Esophagus mucosa (tissue), 1 donor: ENCODE results near the gene DNAJC13. TPM values are rescaled to one million over a fixed set of nuclear protein-coding genes. Genes with fewer than 3 reads are reported as not detected.
A peak's percentile ranks its signal among the peaks of the same experiment; 100 is the strongest.
"Not testable (repeated sequence)": the region's sequence is repeated elsewhere in the genome, so short reads cannot be mapped to it uniquely, and the experiment has no call there.

Source experiments
- ATAC-seq: fragments of 200-7000 bp; cut with Tn5 transposase; one replicate; pipeline ENCODE4 v1.9.1; 2020
- total RNA-seq: library from RNA; stranded (reverse); gene quantifications from one replicate; pipeline ENCODE4 v1.2.4, GENCODE V29; 2023
- donor health status: DM: yes; HTN: yes; CAD: no.

Gene DNAJC13
- total RNA-seq: 22.8 TPM

DNA sequence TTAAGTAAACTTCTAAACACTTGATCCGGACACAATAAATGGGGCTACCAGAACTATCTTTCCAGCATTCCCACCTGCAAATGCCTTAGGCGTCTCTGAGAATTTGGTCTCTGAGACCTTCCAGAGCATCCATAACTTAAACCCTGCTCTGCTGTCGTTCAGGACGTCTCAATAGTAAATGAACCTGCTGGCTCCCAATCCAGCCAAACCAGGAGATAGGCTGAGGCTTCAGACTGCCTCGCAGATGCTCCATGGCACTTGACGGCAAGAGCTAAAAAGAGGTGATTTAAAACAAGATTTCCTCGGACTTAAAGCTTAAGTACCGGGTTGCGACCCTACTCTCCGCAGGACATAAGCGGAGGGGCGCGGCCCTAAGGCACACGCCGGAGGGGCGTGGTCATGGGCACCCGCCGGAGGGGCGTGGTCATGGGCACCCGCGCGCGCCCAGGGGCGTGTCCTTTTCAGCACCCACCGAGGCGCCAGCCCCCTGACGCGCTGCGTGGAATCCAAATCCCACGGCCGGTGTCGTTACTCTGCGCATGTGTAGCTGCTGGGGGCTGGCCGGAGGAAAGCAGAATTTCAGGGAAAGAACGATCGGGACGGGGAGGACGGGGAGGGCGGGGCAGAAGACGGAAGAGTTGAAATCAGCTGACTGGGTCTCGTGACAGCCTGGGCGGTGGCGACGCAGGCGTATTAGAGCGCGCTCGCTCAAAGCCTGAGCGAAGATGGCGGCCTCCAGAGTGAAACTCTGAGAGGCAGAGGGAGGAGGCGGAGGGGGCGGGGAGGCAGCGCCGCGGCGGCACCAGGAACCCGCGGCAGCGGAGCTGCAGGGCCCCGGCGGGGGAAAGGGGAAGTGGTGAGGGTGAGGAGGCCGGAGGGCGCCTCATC is at the start of gene DNAJC13:
Gene DNAJC13 (plus strand): TSS at position 696 of the 888 bp plus-strand sequence. CDS start 17,049 bp downstream, outside the sequence.
- peak; percentile 97 for ATAC-seq

GRCh38 chr3:132368515-132368914 is 48.8 kb upstream of the DNAJC13 start:
- ATAC-seq: no peak

- ATAC-seq: no peak
Measured at GRCh38 chr3:132368962-132369361, 48.3 kb upstream of the DNAJC13 start.

DNA sequence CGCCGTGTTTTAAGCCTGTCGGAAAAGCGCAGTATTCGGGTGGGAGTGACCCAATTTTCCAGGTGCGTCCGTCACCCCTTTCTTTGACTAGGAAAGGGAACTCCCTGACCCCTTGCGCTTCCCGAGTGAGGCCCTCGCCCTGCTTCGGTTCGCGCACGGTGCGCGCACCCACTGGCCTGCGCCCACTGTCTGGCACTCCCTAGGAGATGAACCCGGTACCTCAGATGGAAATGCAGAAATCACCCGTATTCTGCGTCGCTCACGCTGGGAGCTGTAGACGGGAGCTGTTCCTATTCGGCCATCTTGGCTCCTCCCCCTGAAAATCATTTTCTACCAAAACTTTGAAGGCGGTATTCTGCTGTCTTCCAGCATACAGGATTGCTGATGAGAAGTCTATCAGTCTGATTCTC is 40.4 kb upstream of the DNAJC13 start:
- not testable (repeated sequence) for ATAC-seq

DNA sequence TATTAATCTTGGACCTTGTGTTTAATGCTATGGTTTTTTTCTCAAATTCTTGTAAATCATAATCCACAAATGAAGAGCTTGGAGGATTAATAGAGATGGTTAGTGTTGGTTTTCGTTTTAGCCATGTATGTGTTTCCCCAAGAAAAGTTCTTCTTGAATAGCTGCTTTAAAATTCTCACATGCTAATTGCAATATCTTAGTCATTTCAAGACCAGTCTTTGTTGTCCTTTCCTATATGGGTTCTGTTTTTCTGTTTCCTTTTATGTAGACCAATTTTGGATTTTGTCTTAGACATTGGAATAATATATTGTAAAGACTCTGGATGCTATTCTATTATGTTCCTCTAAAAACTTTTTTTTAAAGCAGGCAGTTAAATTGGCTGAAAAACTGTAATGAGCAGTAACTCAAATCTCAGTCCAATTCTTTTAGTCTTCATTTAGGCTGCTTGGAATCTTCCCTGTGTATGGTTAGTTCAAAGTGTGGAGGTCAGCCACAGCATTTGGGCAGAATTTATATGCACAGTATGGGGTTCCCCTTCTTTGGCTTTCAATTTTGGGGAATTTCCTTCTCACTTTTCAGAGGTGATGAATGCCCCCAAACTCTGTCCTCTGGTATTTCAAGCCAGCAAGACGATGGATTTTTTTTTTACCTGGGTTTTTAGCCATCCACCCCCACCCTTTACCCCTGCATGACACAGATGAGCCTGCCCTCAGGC is 39.1 kb upstream of the DNAJC13 start:
- no peak for ATAC-seq

DNA sequence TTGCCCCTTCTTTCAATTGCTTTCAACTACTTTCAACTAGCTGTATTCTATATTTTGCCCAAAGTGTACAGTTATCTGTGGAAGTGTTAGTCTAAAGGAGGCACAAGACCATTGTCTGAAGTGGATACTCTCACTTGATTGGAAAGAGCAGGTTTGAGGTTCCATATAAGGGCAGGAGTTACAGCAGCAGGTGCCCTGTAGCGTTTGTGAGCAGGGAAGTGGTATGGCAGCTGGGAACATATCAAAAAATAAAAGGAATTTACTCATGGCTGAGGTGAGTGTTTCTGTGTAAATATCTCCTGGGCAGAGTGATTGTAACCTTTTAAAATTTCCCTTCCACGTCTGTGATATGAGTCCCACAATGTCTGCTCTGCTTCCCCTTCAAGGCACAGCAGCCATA is 38.5 kb upstream of the DNAJC13 start:
- no peak for ATAC-seq

DNA sequence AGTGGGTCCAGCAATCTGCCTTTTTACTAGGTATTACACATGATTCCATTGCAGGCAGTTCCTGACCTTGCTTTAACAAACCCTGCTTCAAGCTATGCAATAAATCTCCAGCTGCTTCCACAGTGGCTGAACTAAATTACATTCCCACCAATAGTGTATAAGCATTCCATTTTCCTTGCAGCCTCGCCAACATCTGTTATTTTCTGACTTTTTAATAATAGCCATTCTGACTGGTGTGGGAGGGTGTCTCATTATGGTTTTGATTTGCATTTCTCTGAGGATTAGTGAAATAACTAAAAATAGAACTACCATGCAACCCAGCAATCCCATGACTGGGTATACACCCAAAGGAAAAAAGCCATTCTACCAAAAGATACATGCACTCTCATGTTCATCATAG is 36.4 kb upstream of the DNAJC13 start:
- no peak for ATAC-seq

DNA sequence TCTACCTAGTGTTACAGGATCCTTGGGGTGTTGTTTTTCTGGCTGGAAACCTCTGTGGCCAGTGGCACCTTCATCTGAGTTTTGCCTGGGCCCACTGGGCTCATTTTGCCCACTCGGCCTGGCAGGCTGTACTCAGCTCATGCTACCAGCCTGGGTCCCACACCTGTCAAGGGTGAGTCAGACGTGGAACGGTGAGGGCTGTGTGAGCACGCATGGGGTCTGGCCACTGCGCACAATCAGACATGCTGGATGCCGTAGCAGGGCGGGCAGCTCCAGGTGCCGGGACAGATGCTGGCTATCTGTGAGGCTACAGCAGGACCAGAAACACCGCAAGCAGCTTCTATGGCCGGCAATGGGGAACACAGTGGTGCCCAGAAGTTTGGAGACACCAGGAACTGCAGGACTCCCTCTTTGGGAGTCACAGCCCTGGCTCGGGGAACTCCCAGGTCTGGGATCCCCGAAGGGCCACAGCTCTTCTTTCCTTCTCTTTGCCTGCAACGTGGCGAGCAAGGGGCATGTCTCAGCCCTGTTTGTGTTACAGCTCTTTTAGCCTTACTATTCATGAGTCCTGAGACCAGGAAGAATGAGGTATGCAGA is 35.9 kb upstream of the DNAJC13 start:
- no peak for ATAC-seq

DNA sequence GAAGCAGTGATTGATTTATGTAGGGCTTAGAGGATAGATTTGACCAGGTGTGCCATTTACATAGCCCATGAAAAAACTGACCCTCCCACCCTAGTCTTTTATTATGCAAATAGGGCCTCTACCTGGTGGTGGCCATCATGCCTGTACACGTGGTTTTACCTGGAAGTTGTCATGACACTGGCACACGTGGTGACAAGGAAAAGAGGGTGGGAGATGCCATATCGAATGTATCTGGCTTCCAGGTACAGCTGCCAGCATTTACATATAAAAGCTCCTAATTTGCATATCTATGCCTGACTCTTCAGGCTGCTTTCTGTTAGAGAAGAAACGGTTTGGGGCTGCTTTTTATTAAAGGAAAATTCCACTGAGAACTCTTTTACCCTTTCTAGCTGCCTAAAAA is 35.0 kb upstream of the DNAJC13 start:
- no peak for ATAC-seq

DNA sequence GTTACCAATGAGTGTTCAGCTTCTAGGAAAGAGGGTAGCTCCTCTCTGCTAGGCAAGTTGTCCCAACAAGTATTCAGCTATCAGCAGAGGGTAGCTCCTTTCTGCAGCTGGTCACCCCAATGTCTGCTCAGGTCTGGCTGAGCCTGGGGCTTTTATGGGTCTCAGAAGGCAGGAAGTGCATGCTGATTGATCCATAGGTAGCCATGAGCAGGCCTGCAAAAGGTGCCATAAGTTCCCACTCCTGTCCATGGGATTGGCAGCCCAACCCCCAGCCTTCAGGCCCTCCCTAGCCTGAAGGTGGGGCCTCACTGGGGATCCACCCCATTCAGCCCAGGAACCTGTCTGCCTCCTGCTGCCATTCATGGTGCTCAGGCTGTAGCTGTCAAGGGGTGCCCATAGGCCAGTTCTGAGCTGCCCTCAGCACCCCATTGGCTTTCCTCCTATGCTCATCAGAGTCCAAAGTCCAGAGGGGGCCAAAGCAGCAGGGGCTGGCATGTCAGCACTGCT is 34.6 kb upstream of the DNAJC13 start:
- ATAC-seq: no peak

DNA sequence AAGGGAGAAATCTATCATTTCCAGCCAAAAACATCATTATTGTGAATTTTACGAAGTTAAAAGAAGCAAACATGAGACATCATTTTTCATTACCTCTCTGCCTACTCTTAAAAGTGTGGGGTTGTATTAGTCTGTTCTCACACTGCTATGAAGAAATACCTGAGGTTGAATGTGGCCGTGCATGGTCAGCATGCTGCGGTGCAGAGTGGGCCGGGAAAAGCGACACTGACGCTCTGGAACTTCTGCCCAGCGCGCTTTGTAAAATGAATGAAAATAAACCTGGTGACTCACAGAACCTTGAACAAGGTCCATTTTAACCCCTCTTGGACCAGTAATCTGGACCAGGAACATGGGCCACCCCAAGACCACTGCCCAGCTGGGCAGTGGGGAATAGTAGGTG is 31.0 kb upstream of the DNAJC13 start:
- ATAC-seq: no peak

DNA sequence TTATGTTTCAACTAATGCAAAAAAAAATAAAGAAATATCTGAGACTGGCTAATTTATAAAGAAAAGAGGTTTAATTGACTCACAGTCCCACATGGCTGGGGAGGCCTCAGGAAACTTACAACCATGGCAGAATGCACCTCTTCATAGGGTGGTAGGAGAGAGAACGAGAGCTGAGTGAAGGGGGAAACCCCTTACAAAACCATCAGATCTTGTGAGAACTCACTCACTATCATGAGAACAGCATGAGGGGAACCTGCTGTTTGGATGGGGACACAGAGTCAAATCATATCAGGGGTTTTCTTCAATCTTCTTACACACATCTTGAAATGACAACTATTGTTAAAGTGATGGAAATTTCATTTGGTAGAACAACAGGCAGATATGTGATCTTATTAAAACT is 24.6 kb upstream of the DNAJC13 start:
- not testable (repeated sequence) for ATAC-seq

GRCh38 chr3:132394320-132394719 is 23.0 kb upstream of the DNAJC13 start:
- ATAC-seq: no peak

DNA sequence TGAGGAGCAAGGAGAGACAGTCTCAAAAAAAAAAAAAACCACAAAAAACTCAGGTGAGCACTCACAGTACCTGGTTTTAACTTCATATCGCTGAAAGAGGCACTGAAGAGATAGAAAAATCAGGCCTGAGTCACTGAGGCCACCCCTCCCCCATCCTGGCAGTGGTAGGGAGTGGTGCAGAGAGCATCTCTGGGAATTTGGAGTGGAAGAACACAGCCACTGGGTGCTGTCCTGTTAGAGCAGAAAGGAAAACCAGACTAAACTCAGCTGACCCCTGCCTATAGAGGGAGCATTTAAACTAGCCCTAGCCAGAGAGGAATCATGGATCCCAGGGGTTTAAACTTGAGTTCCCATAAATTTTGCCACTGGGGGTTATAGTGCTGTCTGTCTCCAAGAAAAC is 22.2 kb upstream of the DNAJC13 start:
- ATAC-seq: no peak

- no peak for ATAC-seq
Measured at GRCh38 chr3:132396255-132396654, 21.0 kb upstream of the DNAJC13 start.

DNA sequence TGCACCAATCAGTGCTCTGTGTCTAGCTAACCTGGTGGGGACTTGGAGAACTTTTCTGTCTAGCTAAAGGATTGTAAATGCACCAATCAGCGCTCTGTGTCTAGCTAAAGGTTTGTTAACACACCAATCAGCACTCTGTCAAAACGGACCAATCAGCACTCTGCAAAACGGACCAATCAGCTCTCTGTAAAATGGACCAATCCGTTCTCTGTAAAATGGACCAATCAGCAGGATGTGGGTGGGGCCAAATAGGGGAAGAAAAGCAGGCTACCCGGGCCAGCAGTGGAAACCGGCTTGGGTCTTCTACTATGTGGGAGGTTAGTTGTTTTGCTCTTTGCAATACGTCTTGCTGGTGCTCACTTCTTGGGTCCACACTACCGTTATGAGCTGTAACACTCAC is 20.5 kb upstream of the DNAJC13 start:
- ATAC-seq: not testable (repeated sequence)

DNA sequence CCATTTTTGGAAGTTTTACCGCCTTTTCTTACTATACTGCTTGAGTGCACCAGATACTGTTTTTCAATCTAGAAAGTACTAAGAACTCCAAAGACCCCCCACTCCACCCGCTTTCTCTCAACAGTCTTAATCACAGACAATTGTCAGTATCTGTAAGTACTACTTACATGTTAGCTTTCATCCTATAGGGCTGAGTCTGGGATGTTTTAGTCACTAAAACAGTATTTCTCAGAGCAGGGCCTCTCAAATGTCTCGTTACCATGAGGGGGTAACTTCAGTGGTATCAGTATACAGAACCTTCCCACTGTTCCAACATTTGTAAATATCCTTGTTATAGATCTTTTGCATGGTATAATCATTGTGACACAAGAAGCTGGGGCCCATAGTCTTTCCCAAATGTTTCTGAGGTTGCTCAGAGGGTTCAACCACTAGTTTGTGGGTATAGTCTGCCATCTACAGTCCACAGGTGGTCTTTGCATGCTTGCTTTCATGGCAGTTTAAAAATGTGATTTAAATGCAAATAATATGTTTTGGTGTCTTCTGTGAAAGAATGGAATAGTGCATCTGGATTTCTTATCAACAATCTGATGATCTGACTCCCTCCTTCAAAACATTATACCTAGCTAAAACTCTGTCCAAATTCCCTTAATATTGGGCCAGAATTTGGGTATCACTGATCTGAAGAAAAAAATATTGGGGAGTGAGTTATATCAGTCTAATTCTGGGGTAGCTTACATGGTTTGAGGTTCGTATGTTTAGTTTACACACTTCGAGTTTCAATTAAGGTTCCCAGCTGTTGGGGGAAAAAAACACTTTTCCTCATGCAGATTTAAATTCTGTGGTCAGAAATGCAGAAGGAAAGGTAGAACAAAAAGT is 18.0 kb upstream of the DNAJC13 start:
- peak; percentile 75 for ATAC-seq

DNA sequence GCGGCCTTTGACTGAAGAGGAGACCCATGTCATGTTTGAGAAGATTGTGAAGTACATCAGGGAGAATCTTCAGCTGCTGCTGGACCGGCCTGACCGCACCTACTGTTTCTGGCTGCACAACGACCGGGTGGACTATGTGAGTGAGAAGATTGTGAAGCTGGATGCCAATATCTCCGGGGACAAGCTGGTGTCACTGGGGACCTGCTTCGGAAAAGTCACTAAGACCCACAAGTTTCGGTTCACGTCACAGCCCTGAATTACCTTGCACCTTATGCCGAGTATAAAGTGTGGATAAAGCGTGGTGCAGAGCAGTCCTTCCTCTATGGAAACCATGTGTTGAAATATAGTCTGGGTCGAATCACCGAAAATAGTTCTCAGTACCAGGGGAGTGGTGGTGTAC is 16.0 kb upstream of the DNAJC13 start:
- no peak for ATAC-seq

DNA sequence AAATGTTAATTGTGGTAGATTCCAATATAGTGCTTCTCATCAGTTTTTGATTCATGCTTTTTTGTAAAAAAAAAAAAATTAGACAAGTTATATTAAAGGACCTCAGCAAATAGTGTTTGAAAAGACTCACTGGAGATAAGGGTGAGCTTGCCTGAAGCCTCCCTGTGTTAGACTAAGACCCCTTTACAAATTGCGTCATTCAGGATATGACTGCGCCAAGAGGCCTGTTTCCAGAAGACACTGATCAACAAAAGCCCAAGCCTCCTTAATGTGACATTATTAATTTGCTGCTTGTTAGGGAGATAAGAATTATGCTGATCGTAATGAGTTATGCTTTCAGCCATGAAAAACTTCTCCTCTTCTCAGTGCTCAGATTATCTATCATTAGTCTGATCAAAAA is 13.0 kb upstream of the DNAJC13 start:
- ATAC-seq: no peak

GRCh38 chr3:132405188-132405587 is 12.1 kb upstream of the DNAJC13 start:
- no peak for ATAC-seq

- ATAC-seq: no peak
Measured at GRCh38 chr3:132405609-132406299, 11.5 kb upstream of the DNAJC13 start.

- no peak for ATAC-seq
Measured at GRCh38 chr3:132406587-132406986, 10.7 kb upstream of the DNAJC13 start.
